Right atrium auricular region (tissue), 2 donors: ENCODE measurements around the gene ZNHIT3. TPM values are rescaled to one million over a fixed set of nuclear protein-coding genes. Genes with fewer than 3 reads are reported as not detected.
A peak's percentile ranks its signal among the peaks of the same experiment; 100 is the strongest.

Experiments
- DNase-seq: peaks from one replicate; pipeline ENCODE4 v3.0.0-alpha.2; 2019; ENCODE audit warnings: low spot score
- H3K27ac ChIP-seq, 2 donors: fragments of 200-600 bp; sonication (generic); 1 replicate in 1 of 2; 2 replicates in 1 of 2; pipeline ENCODE4 v1.5.1; 2016 to 2019
- H3K27me3 ChIP-seq, 2 donors: fragments of 200-600 bp; sonication (generic); one replicate each; pipeline versions ENCODE4 v1.5.1 to v1.6.0; 2017 to 2019
- H3K36me3 ChIP-seq: fragments of 200-600 bp; sonication (generic); one replicate; pipeline ENCODE4 v1.5.1; 2016
- H3K4me1 ChIP-seq, 2 donors: fragments of 200-600 bp; sonication (generic); one replicate each; pipeline versions ENCODE4 v1.5.1 to v1.6.0; 2017 to 2019
- H3K4me3 ChIP-seq, 2 donors: fragments of 200-600 bp; sonication (generic); 1 replicate in 1 of 2; 2 replicates in 1 of 2; pipeline ENCODE4 v1.5.1; 2017 to 2019; ENCODE audit warnings: mild to moderate bottlenecking in 1 of 2, moderate library complexity in 1 of 2
- H3K9me3 ChIP-seq, 2 donors: fragments of 200-600 bp; sonication (generic); one replicate each; pipeline ENCODE4 v1.5.1; 2019
- CTCF ChIP-seq, 2 donors: fragments of 200-600 bp; sonication (generic); IDR thresholded peaks; one replicate each; pipeline ENCODE4 v1.5.1; 2019; ENCODE audit warnings: antibody characterized with exemption in 2 of 2
- total RNA-seq, 2 donors: library from RNA; depleted of rRNA; stranded (reverse); fragments of >200 nt; gene quantifications; one replicate each; pipeline ENCODE4 v1.1.0, GENCODE V29; 2016

ZNHIT3 gene
- total RNA-seq, 2 donors from 2014 or later: 16.4 to 17.6 TPM

GRCh38 chr17:36533935-36534839 lies 47.7 kb downstream of the ZNHIT3 start:
- no peaks in the 10 kb centered on the region for H3K27me3 ChIP-seq
- no peaks in the 10 kb centered on the region for H3K9me3 ChIP-seq
- TF ChIP-seq CTCF (IDR thresholded peaks at IDR 0.05): peak; percentile 46 to 53
- H3K4me1 ChIP-seq: peaks cover 0 to 18% of the 10 kb centered on the region in 2 donors
- peaks cover 24% of the 10 kb centered on the region for H3K36me3 ChIP-seq
- H3K27ac ChIP-seq: peak overlapping the region; percentile 91 to 97
- peak overlapping the region; percentile 66 to 75 for H3K4me3 ChIP-seq
- peak; percentile 68 for DNase-seq

DNA sequence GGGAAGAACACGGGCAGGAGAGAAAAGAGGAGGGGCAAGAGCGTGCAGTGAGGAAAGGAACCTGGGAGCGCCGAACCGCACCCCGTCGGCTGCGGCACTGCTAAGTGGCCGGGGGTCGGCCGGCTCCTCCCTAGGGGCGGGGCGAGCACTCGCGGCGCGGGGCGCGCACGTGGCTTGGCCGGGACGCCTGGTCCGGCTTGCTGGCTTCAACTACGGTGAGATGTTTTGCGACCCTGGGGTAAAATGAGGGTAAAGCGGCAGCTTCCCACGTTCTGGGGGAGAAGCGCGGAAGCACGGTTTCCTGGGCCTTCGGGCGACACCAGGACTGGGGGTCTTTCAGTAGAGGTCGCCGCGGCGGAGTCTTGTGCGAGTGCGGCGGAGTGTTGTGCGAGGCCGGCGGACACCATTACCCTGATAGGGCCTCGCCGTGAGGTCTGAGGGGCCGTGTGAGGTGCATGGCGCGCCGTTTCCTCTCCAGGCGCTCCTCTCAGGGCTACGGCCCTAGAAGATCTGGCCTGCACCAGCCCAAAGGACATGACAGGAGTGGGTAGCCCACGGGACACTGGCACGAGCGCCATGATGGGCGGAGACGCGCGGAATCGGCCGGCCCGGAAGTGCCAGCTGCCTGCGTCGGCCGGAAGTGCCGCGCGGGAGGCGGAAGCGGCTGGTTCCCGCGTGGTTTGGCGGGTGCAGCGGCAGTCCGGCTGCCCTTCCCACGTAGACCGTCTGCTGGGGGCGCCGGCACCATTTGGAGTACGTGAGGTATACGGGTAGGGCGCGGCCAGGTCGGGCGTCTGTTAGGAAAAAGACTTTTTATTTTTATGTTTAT lies 48.6 kb downstream of the ZNHIT3 start, which contains the start of the genes MYO19 and PIGW:
Gene MYO19, minus strand, starts transcription at position 29 of the 829 bp plus-strand sequence. CDS start 2,330 bp downstream, outside the sequence.
Gene PIGW, plus strand, starts transcription at position 148 of the 829 bp plus-strand sequence. CDS start 2,115 bp downstream, outside the sequence.
- Histone ChIP-seq H3K27ac (peak within 1 kb of the TSS; percentile 91 to 97), H3K4me1 (peaks cover 0 to 18% of the 10 kb centered on the region in 2 donors), H3K4me3 (peak within 1 kb of the TSS; percentile 66 to 75), H3K36me3 (peaks cover 24% of the 10 kb centered on the region), H3K27me3 (no peaks in the 10 kb centered on the region), H3K9me3 (no peaks in the 10 kb centered on the region)
- peak; percentile 85 for DNase-seq
- peak in 1 of 2 donors; percentile 43 for TF ChIP-seq CTCF (IDR thresholded peaks at IDR 0.05)

DNA sequence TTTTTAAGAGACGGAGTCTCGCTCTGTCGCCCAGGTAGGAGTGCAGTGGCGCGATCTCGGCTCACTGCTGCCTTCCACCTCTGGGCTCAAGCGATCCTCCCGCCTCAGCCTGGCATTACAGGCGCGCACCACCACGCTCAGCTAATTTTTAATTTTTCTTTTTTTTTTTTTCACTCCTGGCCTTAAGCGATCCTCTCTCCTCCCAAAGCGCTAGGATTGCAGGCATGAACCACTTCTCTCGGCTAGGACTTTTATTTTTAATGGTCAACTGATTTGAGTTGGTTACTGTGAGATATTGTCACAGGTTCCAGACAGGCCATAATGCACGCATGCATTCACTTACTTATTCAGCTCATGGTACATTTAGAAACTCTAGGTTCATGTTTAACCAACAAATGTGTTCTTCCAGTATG lies 49.2 kb downstream of the ZNHIT3 start:
- peak overlapping the region; percentile 66 to 75 for H3K4me3 ChIP-seq
- no peaks in the 10 kb centered on the region for H3K27me3 ChIP-seq
- H3K9me3 ChIP-seq: no peaks in the 10 kb centered on the region
- H3K36me3 ChIP-seq: peaks cover 24% of the 10 kb centered on the region
- no peak for TF ChIP-seq CTCF (IDR thresholded peaks at IDR 0.05)
- no peak for DNase-seq
- peak overlapping the region; percentile 91 to 97 for H3K27ac ChIP-seq
- peaks cover 0 to 18% of the 10 kb centered on the region in 2 donors for H3K4me1 ChIP-seq

DNA sequence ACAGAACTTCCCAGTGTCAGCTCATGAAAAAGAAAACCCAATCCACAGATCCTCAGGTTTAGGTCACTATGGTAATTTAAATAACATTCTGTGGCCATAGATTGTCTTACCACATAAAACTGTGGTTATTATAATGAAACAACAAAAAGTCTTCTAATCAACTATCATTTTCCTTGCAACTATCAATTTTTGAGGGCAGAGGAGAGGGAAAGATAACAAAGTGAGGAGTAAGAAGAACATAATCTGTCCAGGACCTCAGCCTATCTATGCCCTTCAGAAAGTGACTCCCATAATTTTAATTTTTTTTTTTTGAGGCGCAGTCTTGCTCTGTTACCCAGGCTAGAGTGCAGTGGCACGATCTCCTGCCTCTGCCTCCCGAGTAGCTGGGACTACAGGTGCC lies 54.2 kb downstream of the ZNHIT3 start:
- H3K4me1 ChIP-seq: peaks cover 0 to 15% of the 10 kb centered on the region in 2 donors
- H3K27ac ChIP-seq: no peak overlapping the region
- no peaks in the 10 kb centered on the region for H3K27me3 ChIP-seq
- H3K9me3 ChIP-seq: no peaks in the 10 kb centered on the region
- no peak for TF ChIP-seq CTCF (IDR thresholded peaks at IDR 0.05)
- DNase-seq: no peak
- H3K36me3 ChIP-seq: peaks cover 10% of the 10 kb centered on the region
- H3K4me3 ChIP-seq: no peak overlapping the region

GRCh38 chr17:36542755-36543154 lies 56.3 kb downstream of the ZNHIT3 start:
- peaks cover 0 to 31% of the 10 kb centered on the region in 2 donors for H3K4me1 ChIP-seq
- TF ChIP-seq CTCF (IDR thresholded peaks at IDR 0.05): no peak
- no peaks in the 10 kb centered on the region for H3K27me3 ChIP-seq
- H3K27ac ChIP-seq: no peak overlapping the region
- peaks cover 8% of the 10 kb centered on the region for H3K36me3 ChIP-seq
- no peak for DNase-seq
- no peak overlapping the region for H3K4me3 ChIP-seq
- H3K9me3 ChIP-seq: no peaks in the 10 kb centered on the region
